Measurements from ENCODE around the gene IFT74.

The IFT74 gene

DNA sequence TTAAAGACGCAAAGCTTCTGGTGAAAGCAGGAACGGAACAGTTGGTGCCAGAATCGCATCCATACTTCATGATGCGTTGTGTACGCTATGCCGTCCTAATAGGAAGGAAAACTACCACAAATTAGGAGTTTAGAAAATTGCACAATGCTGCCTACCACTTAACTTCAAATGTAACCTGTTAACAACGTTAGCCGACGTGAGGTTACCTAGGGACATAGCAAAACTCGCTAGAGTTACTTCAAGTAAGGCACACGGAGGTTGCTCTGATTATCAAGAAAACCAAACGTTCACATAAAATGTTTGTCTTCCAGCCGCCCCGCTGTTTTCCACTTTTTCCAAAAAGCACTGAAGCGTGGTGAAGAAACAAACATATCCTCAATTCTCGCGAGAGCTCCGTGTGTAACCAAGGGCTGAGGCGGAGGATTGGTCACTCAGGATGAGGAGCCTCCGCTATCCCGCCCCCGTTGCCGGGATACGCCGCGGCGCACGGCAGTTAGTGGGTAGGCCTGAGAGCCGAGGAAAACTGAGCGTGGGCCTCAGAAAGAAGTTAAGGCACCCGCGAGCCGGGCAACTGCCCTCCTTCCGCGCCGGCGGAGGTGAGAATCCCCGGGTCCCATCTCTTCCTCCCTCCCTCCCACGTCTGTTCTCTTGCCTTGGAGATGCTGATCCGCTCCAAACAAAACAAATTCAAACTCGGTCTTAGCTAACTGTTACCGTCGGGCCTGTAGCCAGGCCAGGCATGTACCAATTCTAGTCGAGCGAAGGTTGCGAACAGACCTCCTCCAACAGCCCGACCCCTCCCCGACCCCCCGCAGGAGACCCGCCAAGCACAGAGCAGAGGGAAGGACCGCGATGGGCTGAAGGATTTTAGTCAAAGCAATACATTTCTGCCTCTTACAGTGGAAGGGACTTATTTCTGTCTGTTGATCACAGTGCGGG, at the start of gene IFT74:
Gene IFT74, plus strand, starts transcription at position 492 of the 939 bp plus-strand sequence. CDS start 5,556 bp downstream, outside the sequence.
- H3K27ac ChIP-seq (ENCODE audit: extremely low read depth, low read depth, low read length), result peak within 1 kb of the TSS; percentile 97
- ChIA-PET CTCF (interaction anchor here (0.6 to 0.7 kb wide), 3 partner anchors 77 to 300 kb away, joined by 3 to 6 read pairs (median 4); no protein-coding TSS in a partner anchor), POLR2A (interaction anchor here (0.6 to 3.2 kb wide), 9 partner anchors 9 to 302 kb away, joined by 3 to 32 read pairs (median 4); partner anchors contain the start of genes CAAP1 and PLAA)
- H3K36me3 ChIP-seq (ENCODE audit: control insufficient read depth in 2 of 2, insufficient read depth in 1 of 2, low read length in 2 of 2), result no peaks in the 10 kb centered on the region
- H3K4me1 ChIP-seq (ENCODE audit: control insufficient read depth, insufficient read depth, low read length), result peaks cover 9% of the 10 kb centered on the region
- peak within 1 kb of the TSS; percentile 70 for H3K4me3 ChIP-seq (ENCODE audit: low read depth, low read length)
- H3K9me3 ChIP-seq (ENCODE audit: control insufficient read depth, insufficient read depth, low read depth, low read length), result no peaks in the 10 kb centered on the region
- TF ChIP-seq YY1 (tag by site-specific recombination; IDR thresholded peaks at IDR 0.05) (peak; percentile 32; the same call in 1 of the 2 replicates), HOXD13 (CRISPR knock-in tag; IDR thresholded peaks at IDR 0.05; ENCODE audit: borderline replicate concordance) (0 out of 2 replicates have a peak, but pooled peaks have one; percentile 33), ZSCAN16 (tag by site-specific recombination; IDR thresholded peaks at IDR 0.05) (no peak), ZNF24 (tag by site-specific recombination; IDR thresholded peaks at IDR 0.05) (0 out of 2 replicates have a peak, but pooled peaks have one; percentile 10), SP7 (tag by site-specific recombination; IDR thresholded peaks at IDR 0.05) (0 out of 2 replicates have a peak, but pooled peaks have one; percentile 32), OVOL3 (tag by site-specific recombination; IDR thresholded peaks at IDR 0.05) (0 out of 2 replicates have a peak, but pooled peaks have one; percentile 9), ZNF112 (tag by site-specific recombination; IDR thresholded peaks at IDR 0.05) (no peak), ZNF341 (tag by site-specific recombination; IDR thresholded peaks at IDR 0.05; ENCODE audit: low read depth) (peak; percentile 71), ZNF561 (tag by site-specific recombination; IDR thresholded peaks at IDR 0.05; ENCODE audit: borderline replicate concordance) (0 out of 2 replicates have a peak, but pooled peaks have one; percentile 27), ZBTB8A (tag by site-specific recombination; IDR thresholded peaks at IDR 0.05) (peak; percentile 49; the same call in 1 of the 2 replicates), GLIS1 (tag by site-specific recombination; IDR thresholded peaks at IDR 0.05) (peak; percentile 50), ZNF776 (tag by site-specific recombination; IDR thresholded peaks at IDR 0.05; ENCODE audit: borderline replicate concordance) (no peak), ZBTB20 (tag by site-specific recombination; IDR thresholded peaks at IDR 0.05) (peak; percentile 48; the same call in 1 of the 2 replicates), GLIS2 (tag by site-specific recombination; IDR thresholded peaks at IDR 0.05) (peak; percentile 80), ZSCAN30 (tag by site-specific recombination; IDR thresholded peaks at IDR 0.05) (0 out of 2 replicates have a peak, but pooled peaks have one; percentile 23), ZNF76 (tag by site-specific recombination; IDR thresholded peaks at IDR 0.05; ENCODE audit: borderline replicate concordance, low read depth) (no peak), ZNF174 (tag by site-specific recombination; IDR thresholded peaks at IDR 0.05) (no peak), ZEB2 (tag by site-specific recombination; IDR thresholded peaks at IDR 0.05) (no peak), KLF7 (tag by site-specific recombination; IDR thresholded peaks at IDR 0.05; ENCODE audit: borderline replicate concordance) (no peak)
- TF ChIP-seq, protein P1, sequence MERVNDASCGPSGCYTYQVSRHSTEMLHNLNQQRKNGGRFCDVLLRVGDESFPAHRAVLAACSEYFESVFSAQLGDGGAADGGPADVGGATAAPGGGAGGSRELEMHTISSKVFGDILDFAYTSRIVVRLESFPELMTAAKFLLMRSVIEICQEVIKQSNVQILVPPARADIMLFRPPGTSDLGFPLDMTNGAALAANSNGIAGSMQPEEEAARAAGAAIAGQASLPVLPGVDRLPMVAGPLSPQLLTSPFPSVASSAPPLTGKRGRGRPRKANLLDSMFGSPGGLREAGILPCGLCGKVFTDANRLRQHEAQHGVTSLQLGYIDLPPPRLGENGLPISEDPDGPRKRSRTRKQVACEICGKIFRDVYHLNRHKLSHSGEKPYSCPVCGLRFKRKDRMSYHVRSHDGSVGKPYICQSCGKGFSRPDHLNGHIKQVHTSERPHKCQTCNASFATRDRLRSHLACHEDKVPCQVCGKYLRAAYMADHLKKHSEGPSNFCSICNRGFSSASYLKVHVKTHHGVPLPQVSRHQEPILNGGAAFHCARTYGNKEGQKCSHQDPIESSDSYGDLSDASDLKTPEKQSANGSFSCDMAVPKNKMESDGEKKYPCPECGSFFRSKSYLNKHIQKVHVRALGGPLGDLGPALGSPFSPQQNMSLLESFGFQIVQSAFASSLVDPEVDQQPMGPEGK (tag by site-specific recombination; IDR thresholded peaks at IDR 0.05), result no peak; the same call in 1 of the 2 replicates
- TF ChIP-seq, protein P2, sequence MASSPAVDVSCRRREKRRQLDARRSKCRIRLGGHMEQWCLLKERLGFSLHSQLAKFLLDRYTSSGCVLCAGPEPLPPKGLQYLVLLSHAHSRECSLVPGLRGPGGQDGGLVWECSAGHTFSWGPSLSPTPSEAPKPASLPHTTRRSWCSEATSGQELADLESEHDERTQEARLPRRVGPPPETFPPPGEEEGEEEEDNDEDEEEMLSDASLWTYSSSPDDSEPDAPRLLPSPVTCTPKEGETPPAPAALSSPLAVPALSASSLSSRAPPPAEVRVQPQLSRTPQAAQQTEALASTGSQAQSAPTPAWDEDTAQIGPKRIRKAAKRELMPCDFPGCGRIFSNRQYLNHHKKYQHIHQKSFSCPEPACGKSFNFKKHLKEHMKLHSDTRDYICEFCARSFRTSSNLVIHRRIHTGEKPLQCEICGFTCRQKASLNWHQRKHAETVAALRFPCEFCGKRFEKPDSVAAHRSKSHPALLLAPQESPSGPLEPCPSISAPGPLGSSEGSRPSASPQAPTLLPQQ (tag by site-specific recombination; IDR thresholded peaks at IDR 0.05), result peak; percentile 19
- TF ChIP-seq, protein P3, sequence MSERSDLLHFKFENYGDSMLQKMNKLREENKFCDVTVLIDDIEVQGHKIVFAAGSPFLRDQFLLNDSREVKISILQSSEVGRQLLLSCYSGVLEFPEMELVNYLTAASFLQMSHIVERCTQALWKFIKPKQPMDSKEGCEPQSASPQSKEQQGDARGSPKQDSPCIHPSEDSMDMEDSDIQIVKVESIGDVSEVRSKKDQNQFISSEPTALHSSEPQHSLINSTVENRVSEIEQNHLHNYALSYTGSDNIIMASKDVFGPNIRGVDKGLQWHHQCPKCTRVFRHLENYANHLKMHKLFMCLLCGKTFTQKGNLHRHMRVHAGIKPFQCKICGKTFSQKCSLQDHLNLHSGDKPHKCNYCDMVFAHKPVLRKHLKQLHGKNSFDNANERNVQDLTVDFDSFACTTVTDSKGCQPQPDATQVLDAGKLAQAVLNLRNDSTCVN (tag by site-specific recombination; optimal IDR thresholded peaks at IDR 0.05), result peak; percentile 21
- TF ChIP-seq, protein P4, sequence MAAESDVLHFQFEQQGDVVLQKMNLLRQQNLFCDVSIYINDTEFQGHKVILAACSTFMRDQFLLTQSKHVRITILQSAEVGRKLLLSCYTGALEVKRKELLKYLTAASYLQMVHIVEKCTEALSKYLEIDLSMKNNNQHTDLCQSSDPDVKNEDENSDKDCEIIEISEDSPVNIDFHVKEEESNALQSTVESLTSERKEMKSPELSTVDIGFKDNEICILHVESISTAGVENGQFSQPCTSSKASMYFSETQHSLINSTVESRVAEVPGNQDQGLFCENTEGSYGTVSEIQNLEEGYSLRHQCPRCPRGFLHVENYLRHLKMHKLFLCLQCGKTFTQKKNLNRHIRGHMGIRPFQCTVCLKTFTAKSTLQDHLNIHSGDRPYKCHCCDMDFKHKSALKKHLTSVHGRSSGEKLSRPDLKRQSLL (tag by site-specific recombination; IDR thresholded peaks at IDR 0.05), result no peak
- TF ChIP-seq, protein P5, sequence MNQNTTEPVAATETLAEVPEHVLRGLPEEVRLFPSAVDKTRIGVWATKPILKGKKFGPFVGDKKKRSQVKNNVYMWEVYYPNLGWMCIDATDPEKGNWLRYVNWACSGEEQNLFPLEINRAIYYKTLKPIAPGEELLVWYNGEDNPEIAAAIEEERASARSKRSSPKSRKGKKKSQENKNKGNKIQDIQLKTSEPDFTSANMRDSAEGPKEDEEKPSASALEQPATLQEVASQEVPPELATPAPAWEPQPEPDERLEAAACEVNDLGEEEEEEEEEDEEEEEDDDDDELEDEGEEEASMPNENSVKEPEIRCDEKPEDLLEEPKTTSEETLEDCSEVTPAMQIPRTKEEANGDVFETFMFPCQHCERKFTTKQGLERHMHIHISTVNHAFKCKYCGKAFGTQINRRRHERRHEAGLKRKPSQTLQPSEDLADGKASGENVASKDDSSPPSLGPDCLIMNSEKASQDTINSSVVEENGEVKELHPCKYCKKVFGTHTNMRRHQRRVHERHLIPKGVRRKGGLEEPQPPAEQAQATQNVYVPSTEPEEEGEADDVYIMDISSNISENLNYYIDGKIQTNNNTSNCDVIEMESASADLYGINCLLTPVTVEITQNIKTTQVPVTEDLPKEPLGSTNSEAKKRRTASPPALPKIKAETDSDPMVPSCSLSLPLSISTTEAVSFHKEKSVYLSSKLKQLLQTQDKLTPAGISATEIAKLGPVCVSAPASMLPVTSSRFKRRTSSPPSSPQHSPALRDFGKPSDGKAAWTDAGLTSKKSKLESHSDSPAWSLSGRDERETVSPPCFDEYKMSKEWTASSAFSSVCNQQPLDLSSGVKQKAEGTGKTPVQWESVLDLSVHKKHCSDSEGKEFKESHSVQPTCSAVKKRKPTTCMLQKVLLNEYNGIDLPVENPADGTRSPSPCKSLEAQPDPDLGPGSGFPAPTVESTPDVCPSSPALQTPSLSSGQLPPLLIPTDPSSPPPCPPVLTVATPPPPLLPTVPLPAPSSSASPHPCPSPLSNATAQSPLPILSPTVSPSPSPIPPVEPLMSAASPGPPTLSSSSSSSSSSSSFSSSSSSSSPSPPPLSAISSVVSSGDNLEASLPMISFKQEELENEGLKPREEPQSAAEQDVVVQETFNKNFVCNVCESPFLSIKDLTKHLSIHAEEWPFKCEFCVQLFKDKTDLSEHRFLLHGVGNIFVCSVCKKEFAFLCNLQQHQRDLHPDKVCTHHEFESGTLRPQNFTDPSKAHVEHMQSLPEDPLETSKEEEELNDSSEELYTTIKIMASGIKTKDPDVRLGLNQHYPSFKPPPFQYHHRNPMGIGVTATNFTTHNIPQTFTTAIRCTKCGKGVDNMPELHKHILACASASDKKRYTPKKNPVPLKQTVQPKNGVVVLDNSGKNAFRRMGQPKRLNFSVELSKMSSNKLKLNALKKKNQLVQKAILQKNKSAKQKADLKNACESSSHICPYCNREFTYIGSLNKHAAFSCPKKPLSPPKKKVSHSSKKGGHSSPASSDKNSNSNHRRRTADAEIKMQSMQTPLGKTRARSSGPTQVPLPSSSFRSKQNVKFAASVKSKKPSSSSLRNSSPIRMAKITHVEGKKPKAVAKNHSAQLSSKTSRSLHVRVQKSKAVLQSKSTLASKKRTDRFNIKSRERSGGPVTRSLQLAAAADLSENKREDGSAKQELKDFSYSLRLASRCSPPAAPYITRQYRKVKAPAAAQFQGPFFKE (tag by site-specific recombination; IDR thresholded peaks at IDR 0.05; ENCODE audit: borderline replicate concordance), result no peak

All from HEK293 (cell line).